HCT116 (cell line): Measurements from ENCODE around the gene ATP6V0D1. TPM values are rescaled to one million over a fixed set of nuclear protein-coding genes. Genes with fewer than 3 reads are reported as not detected.

Experiments
- ATAC-seq: fragments of 200-7000 bp; cut with Tn5 transposase; 2 replicates; pipeline ENCODE4 v1.9.1; 2020; ENCODE audit warnings: mild to moderate bottlenecking, moderate library complexity
- BruUV-seq: library from RNA; stranded (reverse); fragments of 400-500 nt; replicated peaks from 2 replicates; lab custom pipeline; 2021; lab: Mats Ljungman, UMichigan
- CTCF ChIA-PET: fragments of 300-600 bp; sonication (Branson Sonifier 250); formaldehyde crosslinking; loops from one replicate; lab custom pipeline; 2021; ENCODE audit warnings: antibody characterized with exemption; lab: Charles Lee
- POLR2A ChIA-PET: fragments of 300-600, 350-600 bp; sonication (Branson Sonifier 250); formaldehyde crosslinking; loops from one replicate; lab custom pipeline; 2021; ENCODE audit warnings: antibody characterized with exemption; lab: Charles Lee
- RAD21 ChIA-PET, 2 experiments: fragments of 300-600 bp; sonication (Branson Sonifier 250); formaldehyde crosslinking; loops; one replicate each; lab custom pipeline; 2023; ENCODE audit warnings: low total read pairs in 2 of 2; ENCODE audit not compliant: uncharacterized antibody in 2 of 2, unreplicated experiment in 2 of 2, low non-redundant PET in 1 of 2; lab: Charles Lee
- DNase-seq: peaks from one replicate; pipeline ENCODE4 v3.0.0-alpha.2; 2010; ENCODE audit warnings: low read depth, low spot score
- H2AFZ ChIP-seq: fragments of 200-600 bp; shearing (Covaris generic), sonication (generic); 2 replicates; pipeline ENCODE4 v1.6.1; 2017; ENCODE audit warnings: low read depth, mixed run types, mixed read lengths, antibody characterized with exemption, low read length; ENCODE audit not compliant: poor library complexity, severe bottlenecking
- H3K27ac ChIP-seq: 2 replicates; pipeline ENCODE4 v1.5.1; 2012; ENCODE audit warnings: low read depth, low read length
- H3K27me3 ChIP-seq: fragments of 200-600 bp; sonication (generic); 2 replicates; pipeline ENCODE4 v1.6.1; 2016; ENCODE audit warnings: mixed run types, low read length, mixed read lengths; ENCODE audit not compliant: insufficient read depth
- H3K36me3 ChIP-seq, 2 experiments: fragments of 200-500 bp in 1 of 2; fragments of 200-600 bp in 1 of 2; sonication (Bioruptor generic) in 1 of 2; sonication (generic) in 1 of 2; 2 replicates each; pipeline versions ENCODE4 v1.5.1 to v1.6.1; 2014 to 2016; ENCODE audit warnings: low read length in 2 of 2, inconsistent platforms in 1 of 2, mixed read lengths in 1 of 2, mixed run types in 1 of 2; ENCODE audit not compliant: insufficient read depth in 2 of 2, control insufficient read depth in 1 of 2
- H3K4me1 ChIP-seq, 2 experiments: fragments of 200-600 bp in 1 of 2; sonication (generic) in 1 of 2; 2 replicates each; pipeline versions ENCODE4 v1.5.1 to v1.6.1; 2012 to 2017; ENCODE audit warnings: low read length in 2 of 2, inconsistent platforms in 1 of 2, mild to moderate bottlenecking in 1 of 2, mixed read lengths in 1 of 2, mixed run types in 1 of 2, moderate library complexity in 1 of 2; ENCODE audit not compliant: insufficient read depth in 2 of 2, control insufficient read depth in 1 of 2
- H3K4me2 ChIP-seq: fragments of 200-600 bp; sonication (generic); 2 replicates; pipeline ENCODE4 v1.6.1; 2017; ENCODE audit warnings: mixed run types, low read length, mixed read lengths
- H3K4me3 ChIP-seq, 2 experiments: fragments of 200-600 bp in 1 of 2; sonication (generic) in 1 of 2; replicated peaks in 1 of 2; 2 replicates each; pipeline ENCODE4 v1.5.1; 2011 to 2016; ENCODE audit warnings: low read length in 2 of 2, control low read depth in 1 of 2, low read depth in 1 of 2, mild to moderate bottlenecking in 1 of 2, mixed read lengths in 1 of 2, mixed run types in 1 of 2
- H3K79me2 ChIP-seq: fragments of 200-600 bp; sonication (generic); 2 replicates; pipeline ENCODE4 v1.6.1; 2017; ENCODE audit warnings: mild to moderate bottlenecking, mixed run types, low read length, moderate library complexity, mixed read lengths; ENCODE audit not compliant: insufficient read depth
- H3K9ac ChIP-seq: fragments of 200-600 bp; sonication (generic); 2 replicates; pipeline ENCODE4 v1.6.1; 2016; ENCODE audit warnings: low read length, mixed read lengths
- H3K9me2 ChIP-seq: fragments of 200-600 bp; sonication (generic), shearing (Covaris generic); 2 replicates; pipeline ENCODE4 v1.6.1; 2017; ENCODE audit warnings: mixed run types, mild to moderate bottlenecking, moderate library complexity; ENCODE audit not compliant: insufficient read depth
- H3K9me3 ChIP-seq, 2 experiments: fragments of 200-500 bp in 1 of 2; fragments of 200-600 bp in 1 of 2; sonication (Bioruptor generic) in 1 of 2; sonication (generic) in 1 of 2; 2 replicates each; pipeline ENCODE4 v1.6.1; 2014 to 2017; ENCODE audit warnings: low read length in 2 of 2, mixed read lengths in 2 of 2, inconsistent platforms in 1 of 2, low read depth in 1 of 2, mild to moderate bottlenecking in 1 of 2, mixed run types in 1 of 2, moderate library complexity in 1 of 2; ENCODE audit not compliant: control insufficient read depth in 1 of 2, insufficient read depth in 1 of 2
- H4K20me1 ChIP-seq: fragments of 200-600 bp; sonication (generic), shearing (Covaris generic); 2 replicates; pipeline ENCODE4 v1.6.1; 2017; ENCODE audit warnings: mixed run types, mild to moderate bottlenecking, moderate library complexity; ENCODE audit not compliant: insufficient read depth
- CBX3 ChIP-seq: IDR thresholded peaks from 2 replicates; pipeline ENCODE4 v1.6.1; 2012; ENCODE audit warnings: low read depth
- EGR1 ChIP-seq: IDR thresholded peaks from 2 replicates; pipeline ENCODE4 v1.6.1; 2012; ENCODE audit warnings: low read depth
- EZH2 ChIP-seq: fragments of 200-600 bp; sonication (generic); IDR thresholded peaks from 2 replicates; pipeline ENCODE4 v1.6.1; 2017; ENCODE audit warnings: antibody characterized with exemption, mixed run types
- EZH2phosphoT487 ChIP-seq: fragments of 200-600 bp; IDR thresholded peaks from 2 replicates; pipeline ENCODE4 v1.6.1; 2018; ENCODE audit warnings: antibody characterized with exemption, borderline replicate concordance
- JUND ChIP-seq: IDR thresholded peaks from 2 replicates; pipeline ENCODE4 v1.6.1; 2012
- POLR2A ChIP-seq: IDR thresholded peaks from 2 replicates; pipeline ENCODE4 v1.7.0; 2011; ENCODE audit warnings: borderline replicate concordance; ENCODE audit not compliant: insufficient read depth, insufficient read length; ENCODE audit errors: extremely low read depth
- POLR2AphosphoS5 ChIP-seq: IDR thresholded peaks from 2 replicates; pipeline ENCODE4 v1.6.1; 2011; ENCODE audit warnings: mild to moderate bottlenecking, low read depth, low read length, moderate library complexity
- SRF ChIP-seq: IDR thresholded peaks from 2 replicates; pipeline ENCODE4 v1.6.1; 2012; ENCODE audit warnings: low read depth
- TCF7L2 ChIP-seq: IDR thresholded peaks from 2 replicates; pipeline ENCODE4 v1.7.0; 2011; ENCODE audit warnings: borderline replicate concordance, inconsistent platforms; ENCODE audit not compliant: insufficient read depth, insufficient read length; ENCODE audit errors: extremely low read depth
- YY1 ChIP-seq: IDR thresholded peaks from 2 replicates; pipeline ENCODE4 v1.6.1; 2011; ENCODE audit warnings: low read length, low read depth, moderate library complexity, mild to moderate bottlenecking; ENCODE audit not compliant: insufficient replicate concordance; ENCODE audit errors: extremely low read depth
- ZBTB33 ChIP-seq: IDR thresholded peaks from 2 replicates; pipeline ENCODE4 v1.6.1; 2011; ENCODE audit warnings: mild to moderate bottlenecking, low read length, moderate library complexity; ENCODE audit not compliant: insufficient replicate concordance; ENCODE audit errors: extremely low read depth
- ZFX ChIP-seq: fragments of 450-650 bp; IDR thresholded peaks from 2 replicates; pipeline ENCODE4 v1.6.1; 2017
- ZNF274 ChIP-seq: fragments of 200-500 bp; sonication (Bioruptor generic); IDR thresholded peaks from 2 replicates; pipeline ENCODE4 v1.6.1; 2014; ENCODE audit warnings: mild to moderate bottlenecking, low read depth, low read length, inconsistent platforms
- intact Hi-C: fragments of 100-400 bp; cut with micrococcal nuclease; formaldehyde crosslinking; loops from 2 replicates; pipeline ENCODE4 v1.10.0; 2022
- total RNA-seq: library from RNA; stranded (reverse); gene quantifications from one replicate; pipeline ENCODE4 v1.2.1, GENCODE V29; 2021; ENCODE audit not compliant: unreplicated experiment
- TF ChIP-seq, protein P1 (sequence below): IDR thresholded peaks from 2 replicates; pipeline ENCODE4 v1.6.1; 2012
- TF ChIP-seq, protein P2 (sequence below), 3 experiments: fragments of 200-600 bp in 1 of 3; sonication (generic) in 1 of 3; IDR thresholded peaks in 2 of 3; conservative IDR thresholded peaks in 1 of 3; 2 replicates each; pipeline ENCODE4 v1.5.1; 2012 to 2017; ENCODE audit warnings: low read depth in 2 of 3, low read length in 2 of 3, antibody characterized with exemption in 1 of 3, borderline replicate concordance in 1 of 3, control low read depth in 1 of 3, mild to moderate bottlenecking in 1 of 3, mixed read lengths in 1 of 3, mixed run types in 1 of 3, moderate library complexity in 1 of 3; ENCODE audit not compliant: insufficient read depth in 1 of 3
- TF ChIP-seq, protein P3 (sequence below): IDR thresholded peaks from 2 replicates; pipeline ENCODE4 v1.6.1; 2012

The ATP6V0D1 gene
- total RNA-seq, 1 experiment from 2014 or later, result 36.6 TPM

DNA sequence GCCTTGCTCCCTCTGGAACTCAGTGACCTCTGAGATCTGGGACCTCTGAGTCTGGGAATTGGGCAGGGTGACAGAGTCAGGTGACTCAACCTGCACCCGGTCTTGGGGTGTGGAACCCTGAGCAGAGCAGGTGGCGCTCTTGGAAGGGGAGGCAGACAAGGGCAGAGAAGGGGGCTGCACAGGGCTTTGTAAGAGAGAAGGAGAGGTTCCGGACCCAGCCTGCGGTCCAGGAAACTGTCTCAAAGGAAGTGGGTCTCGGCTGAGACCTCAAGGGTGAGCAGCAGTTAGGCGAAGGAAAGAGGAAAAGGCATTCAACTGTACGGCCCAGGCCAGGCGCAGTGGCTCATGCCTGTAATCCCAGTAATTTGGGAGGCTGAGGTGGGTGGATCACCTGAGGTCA is 37.7 kb upstream of the ATP6V0D1 start:
- Histone ChIP-seq H3K4me1 (peaks cover 0 to 29% of the 10 kb centered on the region in 2 experiments; a peak in 3 of 4 replicates), H4K20me1 (no peaks in the 10 kb centered on the region), H3K9me2 (no peaks in the 10 kb centered on the region), H3K27ac (no peak overlapping the region), H3K27me3 (no peaks in the 10 kb centered on the region), H3K79me2 (no peaks in the 10 kb centered on the region), H3K9me3 (no peaks in the 10 kb centered on the region), H3K9ac (no peak overlapping the region), H3K4me2 (no peak overlapping the region), H3K36me3 (no peaks in the 10 kb centered on the region), H2AFZ (no peak overlapping the region), H3K4me3 (no peak overlapping the region)
- ATAC-seq (no peak), DNase-seq (no peak)
- intact Hi-C loops, result no loop called here
- ChIA-PET RAD21 (no interaction called here), CTCF (no interaction called here), POLR2A (no interaction called here)
- TF ChIP-seq, protein P1, sequence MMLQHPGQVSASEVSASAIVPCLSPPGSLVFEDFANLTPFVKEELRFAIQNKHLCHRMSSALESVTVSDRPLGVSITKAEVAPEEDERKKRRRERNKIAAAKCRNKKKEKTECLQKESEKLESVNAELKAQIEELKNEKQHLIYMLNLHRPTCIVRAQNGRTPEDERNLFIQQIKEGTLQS, result no peak
- TF ChIP-seq YY1 (no peak), EGR1 (no peak), EZH2phosphoT487 (no peak), ZFX (no peak), ZNF274 (no peak), POLR2AphosphoS5 (no peak), EZH2 (no peak), ZBTB33 (no peak), TCF7L2 (no peak), CBX3 (no peak), JUND (no peak), POLR2A (no peak), SRF (no peak)
- TF ChIP-seq, protein P2, sequence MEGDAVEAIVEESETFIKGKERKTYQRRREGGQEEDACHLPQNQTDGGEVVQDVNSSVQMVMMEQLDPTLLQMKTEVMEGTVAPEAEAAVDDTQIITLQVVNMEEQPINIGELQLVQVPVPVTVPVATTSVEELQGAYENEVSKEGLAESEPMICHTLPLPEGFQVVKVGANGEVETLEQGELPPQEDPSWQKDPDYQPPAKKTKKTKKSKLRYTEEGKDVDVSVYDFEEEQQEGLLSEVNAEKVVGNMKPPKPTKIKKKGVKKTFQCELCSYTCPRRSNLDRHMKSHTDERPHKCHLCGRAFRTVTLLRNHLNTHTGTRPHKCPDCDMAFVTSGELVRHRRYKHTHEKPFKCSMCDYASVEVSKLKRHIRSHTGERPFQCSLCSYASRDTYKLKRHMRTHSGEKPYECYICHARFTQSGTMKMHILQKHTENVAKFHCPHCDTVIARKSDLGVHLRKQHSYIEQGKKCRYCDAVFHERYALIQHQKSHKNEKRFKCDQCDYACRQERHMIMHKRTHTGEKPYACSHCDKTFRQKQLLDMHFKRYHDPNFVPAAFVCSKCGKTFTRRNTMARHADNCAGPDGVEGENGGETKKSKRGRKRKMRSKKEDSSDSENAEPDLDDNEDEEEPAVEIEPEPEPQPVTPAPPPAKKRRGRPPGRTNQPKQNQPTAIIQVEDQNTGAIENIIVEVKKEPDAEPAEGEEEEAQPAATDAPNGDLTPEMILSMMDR (IDR thresholded peaks at IDR 0.05 in 2 of 3, conservative IDR thresholded peaks at IDR 0.05 in 1 of 3; ENCODE audit: borderline replicate concordance in 1 of 3, insufficient read depth in 1 of 3, low read depth in 2 of 3, low read length in 2 of 3), result no peak
- TF ChIP-seq, protein P3, sequence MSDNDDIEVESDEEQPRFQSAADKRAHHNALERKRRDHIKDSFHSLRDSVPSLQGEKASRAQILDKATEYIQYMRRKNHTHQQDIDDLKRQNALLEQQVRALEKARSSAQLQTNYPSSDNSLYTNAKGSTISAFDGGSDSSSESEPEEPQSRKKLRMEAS, result no peak
- BruUV-seq, result no TSS peak
